ENCODE data around the gene SYT17.

SYT17 gene

GRCh38 chr16:19210280-19210924 is 42.4 kb downstream of the SYT17 start:
- H2AK5ac ChIP-seq (ENCODE audit: low read length) = no peak overlapping the region
- no peak overlapping the region for H3K9ac ChIP-seq (ENCODE audit: low read length)
- H3K79me2 ChIP-seq (ENCODE audit: control insufficient read depth, insufficient read depth, low read length, poor library complexity) = no peaks in the 10 kb centered on the region
- no peak overlapping the region for H4K12ac ChIP-seq (ENCODE audit: low read depth, low read length)
- H2BK12ac ChIP-seq (ENCODE audit: low read length) = no peak overlapping the region
- H3K36me3 ChIP-seq (ENCODE audit: control insufficient read depth in 1 of 2, insufficient read depth in 2 of 2, low read length in 2 of 2) = no peaks in the 10 kb centered on the region
- no peak overlapping the region for H4K91ac ChIP-seq (ENCODE audit: low read depth, low read length)
- no peak overlapping the region for H2BK5ac ChIP-seq (ENCODE audit: low read depth, low read length, poor library complexity)
- peak; percentile 28 to 43 for DNase-seq
- no peak overlapping the region for H3K4me3 ChIP-seq (ENCODE audit: low read depth, low read length)
- no peak overlapping the region for H3K27ac ChIP-seq (ENCODE audit: low read depth, low read length)
- no peaks in the 10 kb centered on the region for H3K27me3 ChIP-seq (ENCODE audit: insufficient read depth, low read length)
- no peak overlapping the region for H3K4me2 ChIP-seq (ENCODE audit: low read length)
- peaks cover 4% of the 10 kb centered on the region for H3K9me3 ChIP-seq (ENCODE audit: insufficient read depth, low read depth, low read length)
- H3K4me1 ChIP-seq (ENCODE audit: control insufficient read depth in 1 of 2, insufficient read depth in 2 of 2, low read length in 2 of 2) = no peaks in the 10 kb centered on the region
- no peak overlapping the region for H3K23ac ChIP-seq (ENCODE audit: low read length)
- H4K8ac ChIP-seq (ENCODE audit: low read depth, low read length) = no peak overlapping the region
- H3K4ac ChIP-seq (ENCODE audit: low read depth, low read length) = no peak overlapping the region
- H3K14ac ChIP-seq (ENCODE audit: low read length) = no peak overlapping the region
- WGBS (ENCODE audit: extremely low coverage, insufficient coverage, insufficient read length) = no CpG with 5 or more reads among the region's 9 CpGs
- no peaks in the 10 kb centered on the region for H3K79me1 ChIP-seq (ENCODE audit: low read length)
- H2AFZ ChIP-seq (ENCODE audit: insufficient read depth, low read length, poor library complexity) = no peak overlapping the region
- H2BK120ac ChIP-seq (ENCODE audit: insufficient read depth, low read length, poor library complexity) = no peak overlapping the region
- no peak overlapping the region for H3K18ac ChIP-seq (ENCODE audit: low read length)

- H2BK5ac ChIP-seq (ENCODE audit: low read depth, low read length, poor library complexity) = no peak overlapping the region
- H2BK12ac ChIP-seq (ENCODE audit: low read length) = no peak overlapping the region
- no peaks in the 10 kb centered on the region for H3K79me2 ChIP-seq (ENCODE audit: control insufficient read depth, insufficient read depth, low read length, poor library complexity)
- no peak for DNase-seq
- H3K4ac ChIP-seq (ENCODE audit: low read depth, low read length) = no peak overlapping the region
- H3K4me1 ChIP-seq (ENCODE audit: control insufficient read depth in 1 of 2, insufficient read depth in 2 of 2, low read length in 2 of 2) = no peaks in the 10 kb centered on the region
- no peak overlapping the region for H3K4me3 ChIP-seq (ENCODE audit: low read depth, low read length)
- no peak overlapping the region for H3K27ac ChIP-seq (ENCODE audit: low read depth, low read length)
- no peak overlapping the region for H3K14ac ChIP-seq (ENCODE audit: low read length)
- H4K12ac ChIP-seq (ENCODE audit: low read depth, low read length) = no peak overlapping the region
- H3K4me2 ChIP-seq (ENCODE audit: low read length) = no peak overlapping the region
- H3K23ac ChIP-seq (ENCODE audit: low read length) = no peak overlapping the region
- H3K18ac ChIP-seq (ENCODE audit: low read length) = no peak overlapping the region
- H2AFZ ChIP-seq (ENCODE audit: insufficient read depth, low read length, poor library complexity) = no peak overlapping the region
- peaks cover 5% of the 10 kb centered on the region for H3K9me3 ChIP-seq (ENCODE audit: insufficient read depth, low read depth, low read length)
- H3K9ac ChIP-seq (ENCODE audit: low read length) = no peak overlapping the region
- no peak overlapping the region for H2AK5ac ChIP-seq (ENCODE audit: low read length)
- WGBS (ENCODE audit: extremely low coverage, insufficient coverage, insufficient read length) = no CpG with 5 or more reads among the region's 12 CpGs
- H3K27me3 ChIP-seq (ENCODE audit: insufficient read depth, low read length) = no peaks in the 10 kb centered on the region
- H4K8ac ChIP-seq (ENCODE audit: low read depth, low read length) = no peak overlapping the region
- no peaks in the 10 kb centered on the region for H3K79me1 ChIP-seq (ENCODE audit: low read length)
- no peaks in the 10 kb centered on the region for H3K36me3 ChIP-seq (ENCODE audit: control insufficient read depth in 1 of 2, insufficient read depth in 2 of 2, low read length in 2 of 2)
- H2BK120ac ChIP-seq (ENCODE audit: insufficient read depth, low read length, poor library complexity) = no peak overlapping the region
- no peak overlapping the region for H4K91ac ChIP-seq (ENCODE audit: low read depth, low read length)
Observed at GRCh38 chr16:19210968-19211367, 42.9 kb downstream of the SYT17 start.

GRCh38 chr16:19212059-19212458 is 44.0 kb downstream of the SYT17 start:
- Histone ChIP-seq H2AFZ (ENCODE audit: insufficient read depth, low read length, poor library complexity) (no peak overlapping the region), H3K79me1 (ENCODE audit: low read length) (no peaks in the 10 kb centered on the region), H3K27ac (ENCODE audit: low read depth, low read length) (no peak overlapping the region), H3K79me2 (ENCODE audit: control insufficient read depth, insufficient read depth, low read length, poor library complexity) (no peaks in the 10 kb centered on the region), H3K23ac (ENCODE audit: low read length) (no peak overlapping the region), H3K36me3 (ENCODE audit: control insufficient read depth in 1 of 2, insufficient read depth in 2 of 2, low read length in 2 of 2) (no peaks in the 10 kb centered on the region), H3K9me3 (ENCODE audit: insufficient read depth, low read depth, low read length) (peaks cover 5% of the 10 kb centered on the region), H2BK5ac (ENCODE audit: low read depth, low read length, poor library complexity) (no peak overlapping the region), H4K91ac (ENCODE audit: low read depth, low read length) (no peak overlapping the region), H3K4me3 (ENCODE audit: low read depth, low read length) (no peak overlapping the region), H2AK5ac (ENCODE audit: low read length) (no peak overlapping the region), H3K4me2 (ENCODE audit: low read length) (no peak overlapping the region), H3K4ac (ENCODE audit: low read depth, low read length) (no peak overlapping the region), H3K14ac (ENCODE audit: low read length) (no peak overlapping the region), H4K12ac (ENCODE audit: low read depth, low read length) (no peak overlapping the region), H3K27me3 (ENCODE audit: insufficient read depth, low read length) (no peaks in the 10 kb centered on the region), H2BK12ac (ENCODE audit: low read length) (no peak overlapping the region), H3K9ac (ENCODE audit: low read length) (no peak overlapping the region), H2BK120ac (ENCODE audit: insufficient read depth, low read length, poor library complexity) (no peak overlapping the region), H3K18ac (ENCODE audit: low read length) (no peak overlapping the region), H3K4me1 (ENCODE audit: control insufficient read depth in 1 of 2, insufficient read depth in 2 of 2, low read length in 2 of 2) (no peaks in the 10 kb centered on the region), H4K8ac (ENCODE audit: low read depth, low read length) (no peak overlapping the region)
- no peak for DNase-seq
- WGBS (ENCODE audit: extremely low coverage, insufficient coverage, insufficient read length) = no CpG with 5 or more reads among the region's 5 CpGs

GRCh38 chr16:19213885-19214284 is 45.8 kb downstream of the SYT17 start:
- H2AK5ac ChIP-seq (ENCODE audit: low read length) = no peak overlapping the region
- no peak overlapping the region for H2AFZ ChIP-seq (ENCODE audit: insufficient read depth, low read length, poor library complexity)
- H2BK120ac ChIP-seq (ENCODE audit: insufficient read depth, low read length, poor library complexity) = no peak overlapping the region
- no peak overlapping the region for H4K91ac ChIP-seq (ENCODE audit: low read depth, low read length)
- no peak overlapping the region for H2BK12ac ChIP-seq (ENCODE audit: low read length)
- no peak overlapping the region for H2BK5ac ChIP-seq (ENCODE audit: low read depth, low read length, poor library complexity)
- H3K4me1 ChIP-seq (ENCODE audit: control insufficient read depth in 1 of 2, insufficient read depth in 2 of 2, low read length in 2 of 2) = peaks cover 0 to 4% of the 10 kb centered on the region in 2 experiments
- no peak overlapping the region for H3K9ac ChIP-seq (ENCODE audit: low read length)
- H3K4me3 ChIP-seq (ENCODE audit: low read depth, low read length) = no peak overlapping the region
- no peak overlapping the region for H4K12ac ChIP-seq (ENCODE audit: low read depth, low read length)
- no peak overlapping the region for H3K4me2 ChIP-seq (ENCODE audit: low read length)
- H3K27me3 ChIP-seq (ENCODE audit: insufficient read depth, low read length) = no peaks in the 10 kb centered on the region
- no peak overlapping the region for H4K8ac ChIP-seq (ENCODE audit: low read depth, low read length)
- peaks cover 4% of the 10 kb centered on the region for H3K79me1 ChIP-seq (ENCODE audit: low read length)
- no peak overlapping the region for H3K27ac ChIP-seq (ENCODE audit: low read depth, low read length)
- peaks cover 5% of the 10 kb centered on the region for H3K9me3 ChIP-seq (ENCODE audit: insufficient read depth, low read depth, low read length)
- no peaks in the 10 kb centered on the region for H3K79me2 ChIP-seq (ENCODE audit: control insufficient read depth, insufficient read depth, low read length, poor library complexity)
- no peak overlapping the region for H3K4ac ChIP-seq (ENCODE audit: low read depth, low read length)
- no peak overlapping the region for H3K23ac ChIP-seq (ENCODE audit: low read length)
- H3K14ac ChIP-seq (ENCODE audit: low read length) = no peak overlapping the region
- no peaks in the 10 kb centered on the region for H3K36me3 ChIP-seq (ENCODE audit: control insufficient read depth in 1 of 2, insufficient read depth in 2 of 2, low read length in 2 of 2)
- H3K18ac ChIP-seq (ENCODE audit: low read length) = no peak overlapping the region
- peak in 1 of 2 donors; percentile 6 for DNase-seq

All from trophoblast cell (in vitro differentiated cells and primary cell).